Superior temporal gyrus (tissue), 1 donor: ENCODE data around the gene RIOK2.
"Not testable (repeated sequence)": the region's sequence is repeated elsewhere in the genome, so short reads cannot be mapped to it uniquely, and the experiment has no call there.

Experiments used
- DNase-seq: peaks from one replicate; pipeline ENCODE4 v3.0.0-alpha.2; 2016; ENCODE audit errors: extremely low spot score

The RIOK2 gene

DNA sequence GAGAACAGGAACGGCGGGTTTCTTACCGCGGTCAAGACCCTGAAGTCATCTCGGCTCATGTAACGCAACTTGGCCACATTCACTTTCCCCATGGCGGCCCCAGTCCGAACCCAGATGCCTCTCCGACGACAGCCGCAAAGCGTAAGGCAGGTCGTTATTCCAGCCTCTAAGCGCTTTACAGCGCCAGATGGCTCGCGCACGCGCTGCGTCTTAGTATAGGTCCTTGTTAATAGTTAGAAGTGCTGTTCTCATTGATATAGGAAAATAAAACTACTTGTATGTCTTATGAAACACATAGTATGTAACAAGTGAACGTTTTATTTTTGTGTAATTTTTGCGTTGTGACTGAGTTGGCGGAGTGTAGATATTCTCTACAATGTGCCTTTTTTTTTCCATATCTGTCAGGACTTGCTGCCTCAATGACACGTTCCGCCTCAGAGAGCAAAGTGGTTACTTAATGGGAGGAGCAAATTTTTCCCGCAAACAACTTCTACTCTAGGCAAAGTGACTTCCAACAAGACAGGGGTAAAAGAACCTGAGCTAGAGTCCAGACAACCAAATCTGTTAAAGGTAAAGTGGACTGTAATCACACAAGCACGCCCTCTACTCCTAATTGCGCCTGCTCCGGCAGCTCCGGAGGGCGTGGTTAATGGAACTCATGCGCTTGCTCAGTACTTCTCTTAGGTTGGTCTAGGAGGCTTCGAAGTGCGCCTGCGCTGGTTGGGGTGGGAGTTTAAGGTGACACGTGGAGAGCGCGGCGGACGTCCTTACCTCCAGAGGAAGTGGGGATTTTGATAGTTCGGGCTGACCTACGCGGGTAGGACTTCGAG lies at the start of gene RIOK2:
Gene RIOK2 (minus strand): TSS at position 148 of the 830 bp plus-strand sequence. CDS start 56 bp downstream, at position 92.
- DNase-seq = peak; percentile 98

DNA sequence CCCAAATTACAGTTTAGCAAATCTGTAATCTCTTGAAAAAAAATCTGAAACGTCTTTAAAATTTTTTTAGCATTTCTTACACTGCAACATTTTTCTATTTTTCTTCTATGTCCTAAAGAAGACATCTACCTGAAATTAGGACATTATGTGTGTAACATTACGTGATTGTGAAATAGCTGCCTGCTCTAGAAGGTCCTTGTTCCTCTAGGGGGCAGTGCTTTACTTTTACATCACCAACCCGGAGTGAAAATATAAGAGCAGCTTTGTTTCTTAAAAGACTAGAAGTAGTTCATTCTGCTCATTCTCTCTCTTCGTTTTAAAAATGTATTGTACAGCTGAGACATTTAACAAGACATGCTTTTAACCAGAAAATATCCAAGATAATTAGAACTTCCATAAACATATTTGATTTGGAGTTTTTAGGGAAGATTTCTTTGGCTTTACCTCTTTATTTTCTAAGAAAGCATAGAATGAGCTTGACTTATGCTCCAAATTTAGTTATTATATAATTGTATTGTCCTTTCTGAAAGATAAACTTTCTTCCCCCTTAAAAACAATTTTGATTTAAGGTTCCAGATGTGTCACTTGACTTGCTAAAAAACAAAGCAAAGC lies 48.1 kb upstream of the RIOK2 start:
- DNase-seq = peak; percentile 94

DNA sequence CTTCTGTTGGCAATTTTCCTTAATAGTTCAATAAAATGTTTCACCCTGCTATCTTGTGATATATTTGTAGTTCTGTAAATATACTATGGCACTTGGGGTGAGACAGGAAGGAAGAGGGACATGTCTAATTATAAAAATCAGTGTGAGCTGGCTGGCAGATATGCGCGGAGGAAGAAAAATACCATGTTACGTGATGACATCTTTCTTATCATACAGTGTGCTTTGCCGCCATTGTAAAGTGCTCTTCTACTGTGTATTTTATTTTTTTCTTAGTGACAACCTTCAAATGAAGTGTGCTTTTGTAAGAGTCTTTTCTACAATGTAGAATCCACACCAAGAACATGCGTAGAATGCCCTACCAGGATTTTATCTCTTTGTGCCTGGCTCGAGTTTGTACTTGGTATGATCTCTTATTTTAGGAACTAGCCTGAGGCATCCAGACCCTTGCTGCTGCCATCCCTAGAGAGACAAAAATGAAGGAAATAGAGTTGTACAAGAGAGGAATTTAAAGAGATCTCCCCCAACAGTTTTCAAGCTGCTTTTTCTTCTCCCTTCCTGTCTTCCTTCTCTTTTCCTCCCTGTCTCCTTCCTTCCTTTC lies 46.7 kb upstream of the RIOK2 start:
- no peak for DNase-seq

DNA sequence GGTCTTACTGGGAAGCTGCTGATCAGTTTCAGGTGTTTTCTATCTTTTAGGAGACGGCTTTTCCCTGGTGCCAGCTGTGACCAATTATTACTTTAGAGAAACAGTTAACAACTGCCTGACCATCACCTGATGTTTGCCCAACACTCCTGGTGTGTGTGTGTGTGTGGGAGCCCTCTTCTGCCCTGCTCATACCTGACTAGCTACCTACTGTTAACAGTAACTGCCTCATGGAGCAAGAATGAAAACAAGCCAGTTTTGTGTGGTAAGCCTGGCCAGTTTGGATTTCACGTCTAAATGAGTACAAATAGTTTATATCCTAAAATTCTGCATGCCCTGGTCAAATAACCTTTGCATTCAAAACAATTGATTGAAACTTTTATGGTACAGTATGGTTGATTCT lies 46.1 kb upstream of the RIOK2 start:
- no peak for DNase-seq

DNA sequence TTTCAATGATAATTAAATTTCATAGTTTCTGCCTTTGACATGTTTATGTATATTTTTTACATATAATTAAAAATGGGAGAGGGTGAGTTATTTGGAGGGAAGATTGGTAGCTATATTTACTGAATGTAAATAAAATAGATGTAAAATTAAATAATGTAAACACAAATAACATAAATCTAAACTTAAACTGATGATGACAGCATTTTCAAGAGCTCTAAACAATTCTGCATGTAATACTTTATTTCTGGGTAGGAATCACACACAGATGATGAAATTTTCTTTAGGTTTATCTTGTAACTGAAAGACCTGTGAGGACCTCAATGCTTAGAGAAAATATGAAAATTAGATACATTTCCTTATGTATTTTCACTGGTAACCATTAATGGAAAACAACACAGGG lies 42.2 kb upstream of the RIOK2 start:
- peak; percentile 8 for DNase-seq

DNA sequence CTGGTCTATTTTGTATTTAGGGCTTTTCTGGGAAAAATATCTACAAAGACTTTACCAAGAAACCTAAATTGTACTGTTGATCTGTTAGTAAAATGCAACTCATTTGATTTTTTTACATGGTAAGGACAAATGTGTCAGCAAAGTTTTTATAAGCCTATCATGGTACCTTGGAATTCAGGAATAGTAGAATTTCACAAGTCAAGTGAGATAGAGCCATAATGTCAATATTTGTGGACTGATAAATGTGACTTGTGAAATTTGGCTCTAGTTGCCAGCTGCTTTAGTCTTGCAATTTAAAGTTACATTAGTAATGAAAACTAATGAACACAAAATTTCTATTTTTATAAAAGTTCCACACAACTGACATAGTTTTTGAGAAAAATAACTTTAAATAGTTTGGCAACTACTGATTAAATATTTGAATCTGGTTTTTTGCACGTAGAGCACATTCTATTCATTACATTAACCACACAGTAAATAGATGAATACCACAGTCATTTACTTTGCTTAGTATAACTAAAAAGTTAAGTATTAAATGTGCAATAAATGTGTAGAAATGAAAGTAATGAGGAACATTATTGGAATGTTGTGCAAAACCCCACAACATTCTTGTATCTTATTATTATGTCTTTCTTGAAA lies 41.2 kb upstream of the RIOK2 start:
- peak; percentile 4 for DNase-seq

DNA sequence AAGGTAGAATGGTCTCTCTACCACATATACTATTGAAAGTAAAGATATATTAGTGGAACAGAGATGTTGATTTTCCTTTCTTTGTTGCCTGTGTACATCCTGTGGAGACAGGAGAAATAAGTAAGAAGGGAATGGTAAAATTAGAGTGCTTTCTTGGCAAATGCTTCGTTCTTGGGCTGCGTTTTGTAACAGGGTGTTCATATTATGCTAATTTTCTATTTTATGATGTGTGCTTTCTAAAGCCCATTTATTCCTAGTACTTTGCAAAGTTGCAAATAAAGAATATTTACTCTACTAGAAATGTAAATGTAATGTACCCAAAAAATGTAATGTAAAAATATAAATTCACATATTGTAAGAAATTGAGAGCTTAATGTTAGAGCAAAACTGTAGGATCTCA lies 40.5 kb upstream of the RIOK2 start:
- peak; percentile 23 for DNase-seq

DNA sequence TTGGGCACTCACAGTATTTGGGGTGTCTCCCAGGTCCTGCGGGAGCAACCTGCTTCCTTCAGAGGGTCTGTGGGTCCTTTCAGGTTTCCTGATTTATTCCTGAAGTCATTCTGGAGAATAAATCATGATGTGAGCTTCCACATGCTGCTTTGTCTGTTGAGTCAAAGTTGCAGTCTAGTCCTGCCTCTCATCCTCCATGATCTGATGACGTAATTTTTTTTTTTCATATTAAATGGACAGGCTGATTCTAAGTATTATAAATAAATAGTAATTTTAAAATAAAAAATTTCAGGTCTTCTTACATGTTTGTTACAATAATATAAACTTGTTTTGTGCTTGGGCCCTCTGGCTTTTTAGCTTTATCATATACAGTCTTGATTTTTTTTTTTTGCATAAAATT lies 26.3 kb upstream of the RIOK2 start:
- no peak for DNase-seq

DNA sequence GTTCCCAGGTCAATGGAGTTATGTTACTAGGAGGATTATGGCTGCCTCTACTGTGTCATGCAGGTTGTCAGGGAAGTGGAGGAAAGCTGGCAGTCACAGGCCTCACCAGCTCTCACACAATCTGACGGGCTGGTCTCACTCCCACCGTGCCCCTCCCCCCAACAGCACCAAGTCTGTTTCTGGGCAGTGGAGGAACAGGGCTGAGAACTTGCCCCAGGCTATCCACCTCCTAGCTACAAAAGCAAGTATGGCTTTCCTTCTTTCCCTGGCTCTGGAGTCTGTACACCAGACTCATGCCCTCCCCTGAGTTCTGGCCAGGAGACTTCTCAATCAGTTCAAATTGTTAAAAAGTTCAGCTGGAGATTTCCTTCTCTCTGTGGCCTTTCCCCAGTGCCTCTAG lies 25.7 kb upstream of the RIOK2 start:
- DNase-seq = no peak

DNA sequence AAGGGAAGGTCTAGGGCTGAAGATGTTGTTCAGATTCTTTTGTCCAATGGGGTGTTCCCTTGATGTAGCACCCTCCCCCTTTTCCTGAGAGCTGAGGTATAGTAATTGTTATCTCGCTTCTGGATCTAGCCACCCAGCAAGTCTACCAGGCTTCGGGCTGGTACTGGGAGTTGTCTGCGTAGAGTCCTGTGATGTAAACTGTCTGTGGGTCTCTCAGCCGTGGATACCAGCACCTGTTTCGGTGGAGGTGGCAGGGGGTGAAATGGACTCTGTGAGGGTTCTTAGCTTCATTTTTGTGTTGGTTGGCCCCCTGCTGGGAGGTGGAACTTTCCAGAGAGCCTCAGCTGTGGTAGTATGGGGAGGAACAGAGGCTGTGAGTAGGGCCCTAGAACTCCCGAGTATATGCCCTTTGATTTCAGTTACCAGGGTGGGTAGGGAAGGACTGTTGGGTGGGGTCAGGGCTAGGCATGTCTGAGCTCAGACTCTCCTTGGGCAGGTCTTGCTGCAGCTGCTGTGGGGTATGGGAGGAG lies 25.2 kb upstream of the RIOK2 start:
- no peak for DNase-seq

DNA sequence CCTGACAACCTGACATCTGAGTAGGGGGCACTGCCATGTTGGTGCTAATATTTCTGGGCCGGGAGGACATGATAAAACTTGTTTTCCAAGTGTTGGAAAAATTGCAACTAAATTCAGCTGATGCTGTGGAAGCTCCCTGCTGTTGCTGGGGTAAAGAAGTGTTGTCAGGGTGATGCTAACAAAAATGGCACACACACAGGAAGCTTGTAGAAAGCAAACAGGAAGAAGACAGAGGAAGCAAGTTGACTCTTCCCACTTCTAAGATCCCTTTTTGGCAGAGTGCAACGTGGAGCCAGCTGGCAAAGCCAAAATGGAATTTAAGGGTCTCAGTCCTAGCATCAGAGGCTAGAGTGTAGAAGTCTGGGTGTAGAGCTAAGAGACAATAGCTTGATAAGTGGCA lies 11.3 kb upstream of the RIOK2 start:
- DNase-seq = no peak

DNA sequence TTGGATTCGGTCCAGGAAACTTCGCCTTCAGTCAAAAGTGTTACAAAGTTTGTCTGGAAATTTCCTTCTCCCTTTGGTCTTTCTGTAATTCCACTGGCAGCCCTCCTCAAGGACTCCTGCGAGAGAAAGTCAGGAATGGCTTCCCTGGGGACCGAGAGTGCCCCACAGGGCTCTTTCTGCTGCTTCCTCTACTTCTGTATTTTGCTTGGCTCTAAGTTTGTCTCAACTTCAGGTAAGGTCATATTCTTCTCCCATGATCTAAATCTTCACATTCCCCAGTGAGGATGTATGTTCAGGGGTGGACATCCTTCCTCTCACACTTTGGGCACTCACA lies 10.3 kb upstream of the RIOK2 start:
- no peak for DNase-seq

DNA sequence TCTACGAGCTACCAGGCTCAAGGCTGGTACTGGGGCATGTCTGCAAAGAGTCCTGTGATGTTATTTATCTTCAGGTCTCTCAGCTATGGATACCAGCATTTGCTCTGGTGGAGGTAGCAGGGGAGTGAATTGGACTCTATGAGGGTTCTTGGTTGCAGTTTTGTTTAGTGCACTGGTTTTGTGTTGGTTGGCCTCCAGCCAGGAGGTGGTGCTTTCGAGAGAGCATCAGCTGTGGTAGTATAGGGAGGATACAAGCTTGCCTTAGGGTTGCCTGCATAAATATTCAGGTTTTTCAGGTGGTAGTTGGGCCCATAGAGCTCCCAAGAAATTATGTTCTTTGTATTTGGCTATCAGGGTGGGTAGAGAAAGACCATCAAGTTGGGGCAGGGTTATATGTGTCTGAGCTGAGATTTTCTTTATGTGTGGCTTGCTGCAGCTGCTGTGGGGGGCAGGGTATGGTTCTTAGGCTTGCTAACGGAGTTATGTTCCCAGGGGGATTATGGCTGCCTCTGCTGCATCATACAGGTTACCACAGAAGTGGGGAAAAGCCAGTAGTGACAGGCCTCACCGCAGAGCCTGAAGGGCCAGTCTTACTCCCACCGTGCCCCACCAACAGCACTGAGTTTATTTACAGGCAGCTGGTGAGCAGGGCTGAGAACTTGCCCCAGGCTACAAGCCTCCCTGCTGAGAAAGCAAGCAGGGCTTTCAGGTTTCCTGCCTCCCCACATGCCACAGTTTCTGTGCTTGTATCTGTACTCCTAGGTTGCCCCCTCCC lies 9.7 kb upstream of the RIOK2 start:
- no peak for DNase-seq

DNA sequence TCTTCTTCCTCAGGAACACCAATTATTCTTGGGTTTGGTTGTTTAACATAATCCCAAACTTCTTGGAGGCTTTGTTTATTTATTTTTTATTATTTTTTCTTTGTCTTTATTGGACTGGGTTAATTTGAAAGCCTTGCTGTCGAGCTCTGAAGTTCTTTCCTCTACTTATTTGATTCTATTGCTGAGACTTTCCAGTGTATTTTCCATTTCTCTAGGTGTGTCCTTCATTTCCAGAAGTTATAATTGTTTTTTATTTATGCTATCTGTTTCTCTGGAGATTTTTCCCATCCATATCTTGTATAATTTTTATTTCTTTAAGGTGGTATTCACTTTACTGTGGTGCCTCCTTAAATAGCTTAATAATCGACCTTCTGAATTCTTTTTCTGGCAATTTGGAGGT lies 8.8 kb upstream of the RIOK2 start:
- DNase-seq = no peak

DNA sequence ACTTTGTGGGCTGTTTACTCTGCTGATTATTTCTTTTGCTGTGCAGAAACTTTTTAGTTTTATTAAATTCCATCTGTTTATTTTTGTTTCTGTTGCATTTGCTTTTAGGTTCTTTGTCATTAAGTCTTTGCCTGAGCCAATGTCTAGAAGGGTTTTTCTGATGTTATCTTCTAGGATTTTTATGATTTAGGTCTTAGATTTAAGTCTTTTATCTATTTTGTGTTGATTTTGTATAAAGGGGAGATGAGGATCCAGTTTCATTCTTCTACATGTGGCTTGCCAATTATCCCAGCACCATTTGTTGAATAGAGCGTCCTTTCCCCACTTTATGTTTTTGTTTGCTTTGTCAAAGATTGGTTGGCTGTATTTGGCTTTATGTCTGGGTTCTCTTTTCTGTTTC lies 6.5 kb upstream of the RIOK2 start:
- not testable (repeated sequence) for DNase-seq

DNA sequence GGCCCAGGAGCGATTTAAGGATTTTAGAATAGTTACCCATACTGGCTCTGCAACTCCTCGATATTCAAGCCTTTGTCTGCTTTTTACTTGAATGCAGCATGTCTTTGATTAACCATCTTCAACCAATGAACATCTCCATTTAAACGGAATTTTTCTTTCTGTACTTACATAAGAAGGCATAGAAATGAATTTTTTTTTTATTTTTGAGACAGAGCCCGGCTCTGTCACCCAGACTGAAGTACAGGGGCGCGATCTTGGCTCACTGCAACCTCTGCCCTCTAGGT lies 825 bp upstream of the RIOK2 start:
- DNase-seq = no peak

DNA sequence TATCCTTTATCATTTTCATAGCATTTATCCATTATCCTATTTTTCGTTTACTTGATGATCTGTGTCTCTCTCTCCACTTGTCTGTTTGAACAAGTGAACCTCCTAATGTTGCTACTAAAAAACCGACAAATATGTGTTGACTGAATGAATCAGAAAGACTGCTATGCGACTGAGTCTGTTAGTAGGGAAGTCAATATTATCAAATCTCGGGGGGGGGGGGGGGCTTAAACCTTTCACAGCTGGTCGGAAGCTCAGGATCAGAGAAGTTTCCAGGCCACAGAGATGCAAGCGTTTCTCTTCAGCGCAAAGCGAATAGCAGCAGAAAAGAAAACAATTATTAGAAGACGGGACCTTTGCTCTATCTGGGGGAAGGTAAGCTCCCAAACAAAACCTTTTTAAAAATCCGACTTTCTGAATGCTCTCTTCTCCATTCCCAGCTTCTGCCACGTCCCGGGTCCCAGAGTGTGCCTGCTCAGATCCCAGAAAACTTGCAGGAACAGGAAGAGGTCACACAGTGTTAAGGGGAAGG lies 412 bp downstream of the RIOK2 start:
- DNase-seq = no peak

DNA sequence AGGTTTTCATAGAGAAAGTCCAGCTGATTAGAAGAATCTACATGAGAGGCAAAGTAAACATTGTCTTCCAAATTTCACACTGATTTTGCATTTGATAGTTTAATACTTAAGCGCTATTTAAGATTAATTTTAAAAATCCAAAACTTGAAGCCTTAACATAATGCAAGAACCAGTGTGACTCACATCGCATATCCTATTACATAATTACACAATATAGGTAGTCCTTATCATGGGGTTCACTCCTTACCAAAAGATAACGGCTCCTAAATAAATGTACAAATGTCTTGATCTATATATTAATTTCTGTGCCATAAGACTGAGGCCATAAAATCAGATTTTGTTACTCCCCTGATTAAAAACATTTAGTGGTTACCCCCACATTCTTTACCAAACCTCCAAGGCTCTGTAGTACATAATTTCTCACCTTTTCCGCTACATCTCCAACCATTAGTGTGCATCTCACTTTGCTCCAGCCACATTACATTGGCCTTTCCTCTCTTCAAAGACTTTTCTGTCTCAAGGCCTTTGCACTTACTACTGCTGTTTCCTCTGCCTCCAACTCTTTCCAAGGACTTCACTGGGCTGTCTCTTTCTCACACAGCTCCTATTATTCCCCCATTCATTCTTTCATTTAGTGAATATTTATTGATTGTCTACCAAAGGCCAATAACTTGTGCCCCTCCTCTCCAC lies 1.0 kb downstream of the RIOK2 start:
- no peak for DNase-seq

DNA sequence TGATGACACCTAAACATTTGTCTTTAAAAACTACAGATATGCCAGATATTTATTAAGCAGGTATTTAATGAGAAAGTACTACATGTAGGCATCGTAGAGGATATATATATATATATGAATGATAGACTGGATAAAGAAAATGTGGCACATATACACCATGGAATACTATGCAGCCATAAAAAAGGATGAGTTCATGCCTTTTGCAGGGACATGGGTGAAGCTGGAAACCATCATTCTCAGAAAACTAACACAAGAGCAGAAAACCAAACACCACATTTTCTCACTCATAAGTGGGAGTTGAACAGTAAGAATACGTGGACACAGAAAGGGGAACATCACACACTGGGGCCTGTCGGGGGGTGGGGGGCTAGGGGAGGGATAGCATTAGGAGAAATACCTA lies 3.6 kb downstream of the RIOK2 start:
- not testable (repeated sequence) for DNase-seq

DNA sequence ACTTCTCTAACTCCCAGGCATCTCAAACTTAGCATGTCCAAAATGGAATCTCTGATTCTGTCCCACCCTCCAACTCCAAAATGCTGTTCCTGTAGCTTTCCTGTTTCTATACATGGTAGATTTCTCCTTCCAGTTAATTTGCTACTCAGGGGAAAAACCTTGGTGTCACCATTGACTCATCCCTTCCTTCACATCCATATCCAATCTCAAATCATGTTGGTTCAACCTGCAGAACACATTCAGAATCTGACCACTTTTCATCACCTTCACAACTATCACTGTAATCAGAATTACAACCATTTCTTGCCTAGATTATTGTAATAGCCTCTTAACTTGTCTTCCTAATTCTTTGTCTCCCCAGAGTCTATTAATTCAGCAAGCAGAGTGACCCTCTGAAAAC lies 10.8 kb downstream of the RIOK2 start:
- no peak for DNase-seq

DNA sequence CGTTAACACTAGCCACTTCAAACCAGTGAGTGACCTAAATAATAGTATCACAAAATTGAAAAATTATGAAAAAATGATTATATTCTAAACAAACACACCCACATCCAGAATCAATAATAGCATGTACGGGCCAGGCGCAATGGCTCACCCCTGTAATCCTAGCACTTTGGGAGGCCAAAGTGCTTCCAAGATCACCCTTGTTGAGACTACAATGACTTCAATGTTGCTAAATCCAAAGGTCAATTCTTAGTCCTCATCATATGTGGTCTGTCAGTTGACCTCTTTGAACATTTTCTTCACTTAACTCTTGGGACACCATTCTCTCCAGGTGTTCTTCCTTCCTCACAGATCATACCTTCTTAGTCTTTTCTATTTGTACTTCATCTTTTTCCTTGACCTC lies 11.3 kb downstream of the RIOK2 start:
- no peak for DNase-seq
